H1 (cell line): ENCODE data around the gene CAST. TPM values are rescaled to one million over a fixed set of nuclear protein-coding genes. Genes with fewer than 3 reads are reported as not detected.

Experiments
- CBX5 ChIP-seq: fragments of 300-800, 300-1000 bp; sonication (generic); IDR thresholded peaks from 2 replicates; pipeline ENCODE4 v1.7.1; 2016; ENCODE audit warnings: antibody characterized with exemption, low read length, low read depth
- CHD1 ChIP-seq: IDR thresholded peaks from 2 replicates; pipeline ENCODE4 v1.6.1; 2012; ENCODE audit warnings: low read depth, low read length, improper control_type of control experiment
- CHD7 ChIP-seq: fragments of 300-600 bp; sonication (generic); IDR thresholded peaks from 2 replicates; pipeline ENCODE4 v1.7.1; 2012; ENCODE audit warnings: low read length, moderate library complexity, mild to moderate bottlenecking, inconsistent platforms; ENCODE audit not compliant: insufficient replicate concordance
- CTBP2 ChIP-seq: IDR thresholded peaks from 2 replicates; pipeline ENCODE4 v1.7.0; 2011; ENCODE audit warnings: borderline replicate concordance, mild to moderate bottlenecking, moderate library complexity, mixed read lengths, low read length; ENCODE audit not compliant: insufficient read depth, insufficient read length
- GTF2F1 ChIP-seq: IDR thresholded peaks from 2 replicates; pipeline ENCODE4 v1.6.1; 2012; ENCODE audit warnings: low read depth, low read length, improper control_type of control experiment, borderline replicate concordance
- KDM1A ChIP-seq: fragments of 200-600, 300-600 bp; sonication (generic); IDR thresholded peaks from 2 replicates; pipeline ENCODE4 v1.7.1; 2016; ENCODE audit warnings: mild to moderate bottlenecking, low read length, borderline replicate concordance
- KDM4A ChIP-seq: IDR thresholded peaks from one replicate; pipeline ENCODE4 v1.7.1; 2012; ENCODE audit warnings: low read depth, mild to moderate bottlenecking, moderate library complexity, low read length, inconsistent platforms; ENCODE audit not compliant: severe bottlenecking
- MAX ChIP-seq: IDR thresholded peaks from 2 replicates; pipeline ENCODE4 v1.6.1; 2012; ENCODE audit warnings: inconsistent platforms
- POLR2A ChIP-seq, 2 experiments: IDR thresholded peaks; 1 replicate in 1 of 2; 2 replicates in 1 of 2; pipeline ENCODE4 v1.6.1; 2011; ENCODE audit warnings: low read depth in 2 of 2, low read length in 2 of 2, mild to moderate bottlenecking in 2 of 2; ENCODE audit errors: control extremely low read depth in 1 of 2
- RBBP5 ChIP-seq: IDR thresholded peaks from 2 replicates; pipeline ENCODE4 v1.7.1; 2012; ENCODE audit warnings: low read depth, mild to moderate bottlenecking, inconsistent platforms, low read length, moderate library complexity, borderline replicate concordance
- RXRA ChIP-seq: IDR thresholded peaks from 2 replicates; pipeline ENCODE4 v1.6.1; 2011; ENCODE audit warnings: low read depth, mild to moderate bottlenecking, low read length, moderate library complexity; ENCODE audit not compliant: insufficient read depth
- ZNF274 ChIP-seq: IDR thresholded peaks from 2 replicates; pipeline ENCODE4 v1.7.0; 2012; ENCODE audit warnings: low read length, borderline replicate concordance; ENCODE audit errors: extremely low read depth
- polyA plus RNA-seq, 7 experiments: library from polyadenylated mRNA; depleted of rRNA in 3 of 7; stranded (reverse) in 5 of 7; unstranded in 2 of 7; fragments of >200 nt in 5 of 7; fragments of 200-250 nt in 2 of 7; gene quantifications; 1 replicate in 5 of 7; 2 replicates in 1 of 7; 4 replicates in 1 of 7; pipeline versions ENCODE4 v1.2.1 to v1.2.3, GENCODE V29; 2011 to 2013; ENCODE audit warnings: missing spikeins in 2 of 7, mixed read lengths in 2 of 7
- total RNA-seq: library from RNA; stranded (reverse); fragmentation: NEBNext Ultra II Directional; extraction: Animal tissue kit (Norgen Biotek cat#: 25700); gene quantifications from 2 replicates; pipeline ENCODE4 v1.2.1, GENCODE V29; 2021

Gene CAST
- total and polyA plus RNA-seq, 2 of the 8 experiments (the other 6 are each of a cell fraction or from before 2014, with no cell fraction given): 9.0 to 48.2 TPM

GRCh38 chr5:96816991-96817390 is 154.8 kb downstream of the CAST start (continued):
- TF ChIP-seq CHD7 (no peak), KDM1A (no peak), RXRA (no peak), ZNF274 (no peak), CHD1 (no peak), KDM4A (no peak), POLR2A (IDR thresholded peaks at IDR 0.05; ENCODE audit: control extremely low read depth in 1 of 2, low read depth in 2 of 2, low read length in 2 of 2) (no peak), GTF2F1 (no peak), CTBP2 (no peak), RBBP5 (no peak), CBX5 (no peak), MAX (no peak)
